Hepatocyte (in vitro differentiated cells): Measurements from ENCODE around the gene KIAA0930. TPM values are rescaled to one million over a fixed set of nuclear protein-coding genes. Genes with fewer than 3 reads are reported as not detected.

ENCODE experiments used
- DNase-seq: peaks from one replicate; pipeline ENCODE4 v3.0.0-alpha.2; 2016; ENCODE audit warnings: low spot score
- H2AFZ ChIP-seq: fragments of 200-600 bp; sonication (generic); 2 replicates; pipeline ENCODE4 v1.6.0; 2016; ENCODE audit warnings: antibody characterized with exemption, mild to moderate bottlenecking
- H3K27ac ChIP-seq: fragments of 200-600 bp; sonication (generic); 2 replicates; pipeline ENCODE4 v1.5.1; 2016; ENCODE audit warnings: mild to moderate bottlenecking
- H3K27me3 ChIP-seq: fragments of 200-600 bp; sonication (generic); 2 replicates; pipeline ENCODE4 v1.6.1; 2016
- H3K36me3 ChIP-seq: fragments of 200-600 bp; sonication (generic); replicated peaks from 2 replicates; pipeline ENCODE4 v1.5.1; 2016; ENCODE audit warnings: low read depth; ENCODE audit not compliant: insufficient read depth
- H3K4me1 ChIP-seq: fragments of 200-600 bp; sonication (generic); 2 replicates; pipeline ENCODE4 v1.5.1; 2016; ENCODE audit warnings: mild to moderate bottlenecking, moderate library complexity; ENCODE audit not compliant: insufficient read depth
- H3K4me2 ChIP-seq: fragments of 200-600 bp; sonication (generic); 2 replicates; pipeline ENCODE4 v1.6.0; 2016
- H3K4me3 ChIP-seq: fragments of 200-600 bp; sonication (generic); 2 replicates; pipeline ENCODE4 v1.5.1; 2016; ENCODE audit warnings: mild to moderate bottlenecking
- H3K79me2 ChIP-seq: fragments of 200-600 bp; sonication (generic); 2 replicates; pipeline ENCODE4 v1.6.0; 2017; ENCODE audit warnings: mild to moderate bottlenecking
- H3K9me2 ChIP-seq: fragments of 200-600 bp; sonication (generic); replicated peaks from 2 replicates; pipeline ENCODE4 v1.6.0; 2017; ENCODE audit warnings: mild to moderate bottlenecking; ENCODE audit not compliant: insufficient read depth
- H3K9me3 ChIP-seq: fragments of 200-600 bp; sonication (generic); 2 replicates; pipeline ENCODE4 v1.5.1; 2016; ENCODE audit warnings: low read depth, mild to moderate bottlenecking
- H4K20me1 ChIP-seq: fragments of 200-600 bp; sonication (generic); 2 replicates; pipeline ENCODE4 v1.6.0; 2016; ENCODE audit warnings: mild to moderate bottlenecking; ENCODE audit not compliant: insufficient read depth, poor library complexity, severe bottlenecking
- EZH2 ChIP-seq: fragments of 200-600 bp; sonication (generic); IDR thresholded peaks from 2 replicates; pipeline ENCODE4 v1.6.1; 2016; ENCODE audit warnings: antibody characterized with exemption, mild to moderate bottlenecking, borderline replicate concordance
- EZH2phosphoT487 ChIP-seq: fragments of 200-600 bp; sonication (generic); IDR thresholded peaks from one replicate; pipeline ENCODE4 v1.6.1; 2018; ENCODE audit warnings: antibody characterized with exemption, mild to moderate bottlenecking, low read depth, moderate library complexity; ENCODE audit not compliant: unreplicated experiment, severe bottlenecking
- WGBS: methylation state at CpG from one replicate; pipeline ENCODE4 v1.1.6; 2016; ENCODE audit warnings: low lambda C conversion rate; ENCODE audit errors: missing lambda C conversion rate; 5-methylcytosine and 5-hydroxymethylcytosine counted together
- polyA plus RNA-seq: library from polyadenylated mRNA; unstranded; fragments of >200 nt; fragmentation: Nextera tagmentation; extraction: Ambion mirVana; gene quantifications from 2 replicates; pipeline ENCODE4 v1.2.1, GENCODE V29; 2016
- total RNA-seq: library from RNA; depleted of rRNA; stranded (reverse); fragments of >200 nt; gene quantifications from 2 replicates; pipeline ENCODE4 v1.2.3, GENCODE V29; 2014
- TF ChIP-seq, protein P1 (sequence below): fragments of 200-600 bp; sonication (generic); IDR thresholded peaks from 2 replicates; pipeline ENCODE4 v1.5.1; 2016; ENCODE audit warnings: antibody characterized with exemption, mild to moderate bottlenecking; ENCODE audit not compliant: poor library complexity

Gene KIAA0930
- total and polyA plus RNA-seq, 2 experiments from 2014 or later: 30.9 to 42.0 TPM

DNA sequence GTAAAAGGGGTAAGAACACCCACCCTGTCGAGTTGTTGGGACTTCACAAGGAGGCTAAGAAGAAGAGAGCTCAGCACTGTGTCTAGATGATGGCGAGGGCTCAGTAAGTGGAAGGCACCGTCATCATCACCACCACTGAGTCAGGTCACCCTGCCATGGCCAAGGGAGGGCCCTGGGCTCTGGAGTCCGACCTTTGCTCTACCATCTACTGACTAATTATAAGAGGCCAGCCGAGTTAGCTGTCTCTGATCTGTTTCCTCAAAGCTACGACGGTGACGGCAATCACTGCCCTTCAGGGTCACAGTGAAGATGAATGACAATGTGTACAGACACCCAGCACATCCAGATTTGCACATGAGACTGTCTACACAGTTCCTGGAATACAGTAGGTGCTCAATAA is 29.3 kb downstream of the KIAA0930 start:
- H3K4me2 ChIP-seq: peak overlapping the region; percentile 78
- H3K9me2 ChIP-seq: no peaks in the 10 kb centered on the region
- DNase-seq: no peak
- H3K27me3 ChIP-seq: no peaks in the 10 kb centered on the region
- no peak for TF ChIP-seq EZH2
- TF ChIP-seq EZH2phosphoT487: no peak
- TF ChIP-seq, protein P1, sequence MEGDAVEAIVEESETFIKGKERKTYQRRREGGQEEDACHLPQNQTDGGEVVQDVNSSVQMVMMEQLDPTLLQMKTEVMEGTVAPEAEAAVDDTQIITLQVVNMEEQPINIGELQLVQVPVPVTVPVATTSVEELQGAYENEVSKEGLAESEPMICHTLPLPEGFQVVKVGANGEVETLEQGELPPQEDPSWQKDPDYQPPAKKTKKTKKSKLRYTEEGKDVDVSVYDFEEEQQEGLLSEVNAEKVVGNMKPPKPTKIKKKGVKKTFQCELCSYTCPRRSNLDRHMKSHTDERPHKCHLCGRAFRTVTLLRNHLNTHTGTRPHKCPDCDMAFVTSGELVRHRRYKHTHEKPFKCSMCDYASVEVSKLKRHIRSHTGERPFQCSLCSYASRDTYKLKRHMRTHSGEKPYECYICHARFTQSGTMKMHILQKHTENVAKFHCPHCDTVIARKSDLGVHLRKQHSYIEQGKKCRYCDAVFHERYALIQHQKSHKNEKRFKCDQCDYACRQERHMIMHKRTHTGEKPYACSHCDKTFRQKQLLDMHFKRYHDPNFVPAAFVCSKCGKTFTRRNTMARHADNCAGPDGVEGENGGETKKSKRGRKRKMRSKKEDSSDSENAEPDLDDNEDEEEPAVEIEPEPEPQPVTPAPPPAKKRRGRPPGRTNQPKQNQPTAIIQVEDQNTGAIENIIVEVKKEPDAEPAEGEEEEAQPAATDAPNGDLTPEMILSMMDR: no peak
- peaks cover 32% of the 10 kb centered on the region for H3K79me2 ChIP-seq
- 86% methylated on average over 8 of the region's 8 CpGs for WGBS
- H3K4me1 ChIP-seq: peaks cover 30% of the 10 kb centered on the region
- H3K36me3 ChIP-seq: no peaks in the 10 kb centered on the region
- H3K4me3 ChIP-seq: no peak overlapping the region
- H4K20me1 ChIP-seq: peaks cover 14% of the 10 kb centered on the region
- peak overlapping the region; percentile 82 for H3K27ac ChIP-seq
- H3K9me3 ChIP-seq: no peaks in the 10 kb centered on the region
- no peak overlapping the region for H2AFZ ChIP-seq

DNA sequence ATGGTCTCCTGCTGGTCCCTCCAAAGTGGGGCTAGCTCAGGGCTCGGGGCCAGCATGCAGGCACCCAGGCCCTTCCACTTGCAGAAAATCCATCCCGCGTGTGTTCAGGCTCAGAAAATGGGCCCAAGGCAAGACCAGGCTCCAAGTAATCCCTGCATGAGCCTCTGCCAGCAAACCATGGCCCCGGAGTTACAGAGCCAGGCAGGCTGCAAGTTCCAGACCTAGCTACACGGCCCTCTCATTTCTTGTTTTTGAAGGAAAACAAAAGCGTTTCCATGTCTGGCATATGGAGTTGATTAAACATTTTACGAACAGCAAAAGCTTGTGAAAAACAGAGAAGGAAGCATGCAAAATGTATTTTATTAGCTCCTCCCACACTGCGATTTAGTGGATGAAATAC is 29.7 kb downstream of the KIAA0930 start:
- Histone ChIP-seq H2AFZ (no peak overlapping the region), H3K4me3 (no peak overlapping the region), H3K27ac (peak overlapping the region; percentile 82), H3K27me3 (no peaks in the 10 kb centered on the region), H3K4me2 (peak overlapping the region; percentile 78), H3K4me1 (peaks cover 30% of the 10 kb centered on the region), H3K9me2 (no peaks in the 10 kb centered on the region), H3K36me3 (no peaks in the 10 kb centered on the region), H3K79me2 (peaks cover 27% of the 10 kb centered on the region), H4K20me1 (peaks cover 10% of the 10 kb centered on the region), H3K9me3 (no peaks in the 10 kb centered on the region)
- WGBS: 62% methylated on average over 8 of the region's 8 CpGs
- no peak for TF ChIP-seq EZH2
- no peak for DNase-seq

DNA sequence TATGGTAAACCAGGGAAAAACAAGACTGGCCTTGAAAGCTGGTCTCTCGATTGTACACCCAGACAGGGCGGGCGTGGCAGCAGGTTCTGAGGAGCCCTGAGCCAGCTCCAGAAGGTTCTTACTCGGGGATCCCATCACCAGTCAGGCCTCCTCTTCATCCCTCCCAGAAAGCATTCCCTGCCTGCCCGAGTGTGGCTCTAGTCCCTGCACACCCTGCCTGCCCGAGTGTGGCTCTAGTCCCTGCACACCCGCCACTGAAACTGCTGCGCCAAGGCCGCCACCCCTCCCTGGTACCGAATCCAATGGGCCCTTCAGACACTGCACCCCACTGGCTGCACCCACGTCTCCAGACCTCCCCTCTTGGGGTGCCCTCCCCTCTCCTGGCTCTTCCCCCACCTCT is 30.1 kb downstream of the KIAA0930 start:
- H3K79me2 ChIP-seq: peaks cover 26% of the 10 kb centered on the region
- H3K4me2 ChIP-seq: peak overlapping the region; percentile 78
- TF ChIP-seq EZH2 (no peak), EZH2phosphoT487 (no peak)
- TF ChIP-seq, protein P1: no peak
- peak overlapping the region; percentile 82 for H3K27ac ChIP-seq
- H4K20me1 ChIP-seq: peaks cover 6% of the 10 kb centered on the region
- WGBS: 88% methylated on average over 10 of the region's 11 CpGs
- H2AFZ ChIP-seq: no peak overlapping the region
- peaks cover 30% of the 10 kb centered on the region for H3K4me1 ChIP-seq
- DNase-seq: no peak
- no peaks in the 10 kb centered on the region for H3K9me3 ChIP-seq
- H3K9me2 ChIP-seq: no peaks in the 10 kb centered on the region
- H3K27me3 ChIP-seq: no peaks in the 10 kb centered on the region
- no peak overlapping the region for H3K4me3 ChIP-seq
- no peaks in the 10 kb centered on the region for H3K36me3 ChIP-seq

DNA sequence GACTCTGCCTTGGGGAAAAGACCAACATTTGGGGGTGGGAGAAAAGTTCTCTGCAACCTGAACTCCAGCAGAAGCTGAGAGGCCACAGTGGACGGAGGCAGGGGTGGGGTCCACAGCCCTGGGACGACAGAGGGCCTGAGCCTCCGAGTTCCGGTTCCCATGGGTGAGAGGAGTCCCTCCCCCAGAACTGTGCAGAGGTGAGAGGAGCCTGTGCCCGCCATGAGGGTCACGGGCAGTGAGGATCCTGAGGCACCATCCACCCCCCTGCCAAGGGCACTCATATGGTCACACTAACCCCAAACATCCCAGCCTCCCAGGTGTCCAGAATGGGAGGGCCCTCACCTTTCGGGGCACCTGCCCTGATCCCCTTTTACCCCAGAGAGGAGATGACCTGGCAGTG is 30.5 kb downstream of the KIAA0930 start:
- 93% methylated on average over 7 of the region's 7 CpGs for WGBS
- Histone ChIP-seq H3K27ac (no peak overlapping the region), H3K4me2 (no peak overlapping the region), H3K4me1 (peaks cover 30% of the 10 kb centered on the region), H3K36me3 (no peaks in the 10 kb centered on the region), H3K9me2 (no peaks in the 10 kb centered on the region), H3K4me3 (no peak overlapping the region), H3K9me3 (no peaks in the 10 kb centered on the region), H2AFZ (no peak overlapping the region), H3K79me2 (peaks cover 23% of the 10 kb centered on the region), H3K27me3 (no peaks in the 10 kb centered on the region), H4K20me1 (peaks cover 6% of the 10 kb centered on the region)
- TF ChIP-seq EZH2 (no peak), EZH2phosphoT487 (no peak)
- TF ChIP-seq, protein P1: no peak
- no peak for DNase-seq
